Esophagus muscularis mucosa (tissue), 4 donors: ENCODE results near the gene ANGPT4.

Experiments used
- EP300 ChIP-seq: sonication (generic); formaldehyde crosslinking; IDR thresholded peaks from one replicate; pipeline ENCODE4 v1.6.1; 2017; ENCODE audit warnings: antibody characterized with exemption
- POLR2A ChIP-seq: fragments of 450-650 bp; IDR thresholded peaks from one replicate; pipeline ENCODE4 v1.6.1; 2017; ENCODE audit warnings: antibody characterized with exemption, moderate library complexity, mild to moderate bottlenecking, low read depth
- POLR2AphosphoS5 ChIP-seq, 2 donors: sonication (generic); formaldehyde crosslinking; IDR thresholded peaks; one replicate each; pipeline ENCODE4 v1.6.1; 2017; ENCODE audit warnings: antibody characterized with exemption in 2 of 2
- TF ChIP-seq, protein P1 (sequence below), 3 experiments: fragments of 200-600 bp in 2 of 3; fragments of 450-650 bp in 1 of 3; sonication (generic) in 2 of 3; IDR thresholded peaks; one replicate each; pipeline ENCODE4 v1.5.1; 2017 to 2019; ENCODE audit warnings: antibody characterized with exemption in 3 of 3, mild to moderate bottlenecking in 2 of 3, moderate library complexity in 1 of 3

DNA sequence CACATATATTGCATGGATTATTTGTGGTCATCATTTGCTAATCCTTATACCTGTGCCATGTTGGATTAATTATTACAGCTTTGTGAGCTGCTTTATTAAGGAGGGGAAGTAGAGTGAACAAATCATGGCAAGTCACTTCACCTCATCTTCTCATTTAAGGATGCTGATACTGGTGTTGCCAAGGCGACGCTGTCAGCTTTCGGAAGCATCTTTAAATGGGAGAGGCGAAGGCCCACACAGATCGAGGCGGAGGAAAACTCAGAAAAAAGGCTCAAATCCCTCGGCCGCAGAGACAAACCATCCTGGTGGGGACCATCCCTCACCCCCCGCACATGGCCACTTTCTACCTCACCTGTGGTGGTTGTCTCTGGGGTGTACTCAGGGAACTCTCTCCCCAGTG, 47.9 kb downstream of the ANGPT4 start:
- TF ChIP-seq, protein P1, sequence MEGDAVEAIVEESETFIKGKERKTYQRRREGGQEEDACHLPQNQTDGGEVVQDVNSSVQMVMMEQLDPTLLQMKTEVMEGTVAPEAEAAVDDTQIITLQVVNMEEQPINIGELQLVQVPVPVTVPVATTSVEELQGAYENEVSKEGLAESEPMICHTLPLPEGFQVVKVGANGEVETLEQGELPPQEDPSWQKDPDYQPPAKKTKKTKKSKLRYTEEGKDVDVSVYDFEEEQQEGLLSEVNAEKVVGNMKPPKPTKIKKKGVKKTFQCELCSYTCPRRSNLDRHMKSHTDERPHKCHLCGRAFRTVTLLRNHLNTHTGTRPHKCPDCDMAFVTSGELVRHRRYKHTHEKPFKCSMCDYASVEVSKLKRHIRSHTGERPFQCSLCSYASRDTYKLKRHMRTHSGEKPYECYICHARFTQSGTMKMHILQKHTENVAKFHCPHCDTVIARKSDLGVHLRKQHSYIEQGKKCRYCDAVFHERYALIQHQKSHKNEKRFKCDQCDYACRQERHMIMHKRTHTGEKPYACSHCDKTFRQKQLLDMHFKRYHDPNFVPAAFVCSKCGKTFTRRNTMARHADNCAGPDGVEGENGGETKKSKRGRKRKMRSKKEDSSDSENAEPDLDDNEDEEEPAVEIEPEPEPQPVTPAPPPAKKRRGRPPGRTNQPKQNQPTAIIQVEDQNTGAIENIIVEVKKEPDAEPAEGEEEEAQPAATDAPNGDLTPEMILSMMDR (IDR thresholded peaks at IDR 0.05) = no peak
- TF ChIP-seq POLR2A (no peak), POLR2AphosphoS5 (IDR thresholded peaks at IDR 0.05) (no peak), EP300 (no peak)
